Measurements from ENCODE around the gene ATRNL1.

GRCh38 chr10:115049960-115050359 is 43.2 kb upstream of the ATRNL1 start:
- TF ChIP-seq CTCF (IDR thresholded peaks at IDR 0.05), result no peak
- TF ChIP-seq REST (IDR thresholded peaks at IDR 0.05; ENCODE audit: low read depth, low read length), result no peak
- no peak for TF ChIP-seq USF2 (IDR thresholded peaks at IDR 0.05; ENCODE audit: borderline replicate concordance, low read depth, low read length)
- TF ChIP-seq TCF12 (IDR thresholded peaks at IDR 0.05), result no peak
- no peak for TF ChIP-seq EZH2phosphoT487 (IDR thresholded peaks at IDR 0.05; ENCODE audit: borderline replicate concordance, low read depth)
- no peak for TF ChIP-seq POLR2AphosphoS5 (IDR thresholded peaks at IDR 0.05; ENCODE audit: low read depth, low read length)
- no peak for TF ChIP-seq RAD21 (IDR thresholded peaks at IDR 0.05; ENCODE audit: low read length)
